Kidney epithelial cell (primary cell): Measurements from ENCODE around the gene CLIP2. TPM values are rescaled to one million over a fixed set of nuclear protein-coding genes. Genes with fewer than 3 reads are reported as not detected.

Experiments used
- DNase-seq: peaks from one replicate; pipeline ENCODE4 v3.0.0-alpha.2; 2010; ENCODE audit warnings: low read depth
- H3K27me3 ChIP-seq: 2 replicates; pipeline ENCODE4 v1.6.0; 2011; ENCODE audit warnings: low read length; ENCODE audit not compliant: control insufficient read depth, insufficient read depth
- H3K36me3 ChIP-seq: 2 replicates; pipeline ENCODE4 v1.5.1; 2011; ENCODE audit warnings: low read length; ENCODE audit not compliant: control insufficient read depth, insufficient read depth
- H3K4me3 ChIP-seq: 2 replicates; pipeline ENCODE4 v1.5.1; 2011; ENCODE audit warnings: low read depth, mild to moderate bottlenecking, control low read depth, low read length
- total RNA-seq: library from RNA; depleted of rRNA; stranded (reverse); fragments of >200 nt; gene quantifications from 2 replicates; pipeline ENCODE4 v1.2.3, GENCODE V29; 2015
- TF ChIP-seq, protein P1 (sequence below): IDR thresholded peaks from 2 replicates; pipeline ENCODE4 v1.5.1; 2011; ENCODE audit warnings: mild to moderate bottlenecking, moderate library complexity, low read length, control low read depth, inconsistent platforms; ENCODE audit not compliant: insufficient read depth, poor library complexity, severe bottlenecking

The CLIP2 gene
- total RNA-seq, 1 donor from 2014 or later: 46.3 TPM

DNA sequence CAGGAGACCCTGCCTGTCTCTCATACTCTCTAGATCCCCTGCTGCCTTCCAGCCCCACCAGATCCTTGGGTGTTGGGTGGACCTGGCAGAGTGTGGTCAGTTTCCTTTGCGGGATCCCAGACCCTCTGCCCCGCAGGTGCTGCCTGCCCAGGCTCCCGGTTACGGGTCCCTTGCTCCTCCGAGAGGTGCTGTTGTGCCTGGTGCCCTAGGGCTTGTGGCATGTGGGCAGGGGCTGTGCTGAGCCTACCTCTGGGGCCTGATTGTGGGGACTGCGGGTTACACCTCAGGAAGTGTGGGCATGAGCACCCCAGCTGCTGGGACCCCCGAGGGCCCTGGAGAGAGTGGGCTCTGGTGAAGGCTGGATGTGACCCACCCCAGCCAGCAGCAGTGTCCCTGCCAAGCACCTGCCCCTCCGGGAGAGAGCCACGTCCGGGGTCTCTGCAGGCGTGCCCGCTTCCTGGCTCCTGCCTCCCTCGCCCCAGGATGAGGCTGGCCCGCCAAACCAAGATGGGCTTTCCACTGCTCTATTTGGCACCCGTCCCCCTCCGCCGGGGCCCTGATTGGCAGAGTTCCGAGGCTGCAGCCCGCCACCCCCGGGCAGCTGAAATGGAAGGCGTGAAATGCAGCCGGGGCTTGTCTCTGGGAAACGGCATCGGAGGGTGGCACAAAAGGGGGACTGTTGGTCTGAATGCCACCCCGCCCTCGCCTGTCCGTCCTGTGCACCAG lies 17.0 kb downstream of the CLIP2 start:
- Histone ChIP-seq H3K36me3 (no peaks in the 10 kb centered on the region), H3K27me3 (no peaks in the 10 kb centered on the region), H3K4me3 (no peak overlapping the region)
- TF ChIP-seq, protein P1, sequence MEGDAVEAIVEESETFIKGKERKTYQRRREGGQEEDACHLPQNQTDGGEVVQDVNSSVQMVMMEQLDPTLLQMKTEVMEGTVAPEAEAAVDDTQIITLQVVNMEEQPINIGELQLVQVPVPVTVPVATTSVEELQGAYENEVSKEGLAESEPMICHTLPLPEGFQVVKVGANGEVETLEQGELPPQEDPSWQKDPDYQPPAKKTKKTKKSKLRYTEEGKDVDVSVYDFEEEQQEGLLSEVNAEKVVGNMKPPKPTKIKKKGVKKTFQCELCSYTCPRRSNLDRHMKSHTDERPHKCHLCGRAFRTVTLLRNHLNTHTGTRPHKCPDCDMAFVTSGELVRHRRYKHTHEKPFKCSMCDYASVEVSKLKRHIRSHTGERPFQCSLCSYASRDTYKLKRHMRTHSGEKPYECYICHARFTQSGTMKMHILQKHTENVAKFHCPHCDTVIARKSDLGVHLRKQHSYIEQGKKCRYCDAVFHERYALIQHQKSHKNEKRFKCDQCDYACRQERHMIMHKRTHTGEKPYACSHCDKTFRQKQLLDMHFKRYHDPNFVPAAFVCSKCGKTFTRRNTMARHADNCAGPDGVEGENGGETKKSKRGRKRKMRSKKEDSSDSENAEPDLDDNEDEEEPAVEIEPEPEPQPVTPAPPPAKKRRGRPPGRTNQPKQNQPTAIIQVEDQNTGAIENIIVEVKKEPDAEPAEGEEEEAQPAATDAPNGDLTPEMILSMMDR: no peak
- no peak for DNase-seq

DNA sequence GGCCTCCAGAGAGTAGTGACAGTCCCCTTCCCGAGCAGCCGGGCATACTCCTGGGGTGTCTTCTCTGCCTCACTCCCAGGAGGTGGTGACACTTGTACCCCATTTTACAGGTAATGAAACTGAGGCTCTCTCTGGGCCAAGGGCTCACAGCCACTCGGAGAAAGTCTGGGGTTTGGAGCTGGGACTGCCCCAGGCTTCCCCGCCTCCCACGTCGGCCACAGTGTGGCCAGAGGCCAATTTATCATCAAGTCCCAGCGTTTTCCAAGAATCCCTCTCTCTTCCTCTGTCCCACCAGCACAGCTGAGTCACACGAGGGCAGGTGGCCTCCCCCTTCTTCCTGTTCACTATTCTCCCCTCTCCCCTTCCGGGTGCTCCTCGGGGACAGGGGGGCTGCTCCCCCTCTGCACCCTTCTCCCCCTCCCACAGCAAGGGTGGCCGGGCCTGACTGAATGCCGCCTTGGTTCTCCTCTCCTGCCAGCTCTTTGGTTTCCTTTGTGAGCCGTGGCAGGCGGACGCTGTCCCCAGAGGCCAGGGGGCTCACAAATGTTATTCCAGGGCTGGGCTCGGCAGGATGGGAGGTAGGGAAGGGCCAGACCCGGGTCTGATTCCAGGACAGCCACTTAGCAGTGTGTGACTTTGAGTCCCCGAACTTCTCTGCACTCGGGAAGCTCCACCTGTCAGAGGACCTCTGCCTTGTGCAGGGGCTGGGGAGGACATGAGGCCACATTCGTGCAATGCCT lies 17.7 kb downstream of the CLIP2 start:
- Histone ChIP-seq H3K27me3 (no peaks in the 10 kb centered on the region), H3K36me3 (no peaks in the 10 kb centered on the region), H3K4me3 (no peak overlapping the region)
- TF ChIP-seq, protein P1: no peak
- peak; percentile 55 for DNase-seq

DNA sequence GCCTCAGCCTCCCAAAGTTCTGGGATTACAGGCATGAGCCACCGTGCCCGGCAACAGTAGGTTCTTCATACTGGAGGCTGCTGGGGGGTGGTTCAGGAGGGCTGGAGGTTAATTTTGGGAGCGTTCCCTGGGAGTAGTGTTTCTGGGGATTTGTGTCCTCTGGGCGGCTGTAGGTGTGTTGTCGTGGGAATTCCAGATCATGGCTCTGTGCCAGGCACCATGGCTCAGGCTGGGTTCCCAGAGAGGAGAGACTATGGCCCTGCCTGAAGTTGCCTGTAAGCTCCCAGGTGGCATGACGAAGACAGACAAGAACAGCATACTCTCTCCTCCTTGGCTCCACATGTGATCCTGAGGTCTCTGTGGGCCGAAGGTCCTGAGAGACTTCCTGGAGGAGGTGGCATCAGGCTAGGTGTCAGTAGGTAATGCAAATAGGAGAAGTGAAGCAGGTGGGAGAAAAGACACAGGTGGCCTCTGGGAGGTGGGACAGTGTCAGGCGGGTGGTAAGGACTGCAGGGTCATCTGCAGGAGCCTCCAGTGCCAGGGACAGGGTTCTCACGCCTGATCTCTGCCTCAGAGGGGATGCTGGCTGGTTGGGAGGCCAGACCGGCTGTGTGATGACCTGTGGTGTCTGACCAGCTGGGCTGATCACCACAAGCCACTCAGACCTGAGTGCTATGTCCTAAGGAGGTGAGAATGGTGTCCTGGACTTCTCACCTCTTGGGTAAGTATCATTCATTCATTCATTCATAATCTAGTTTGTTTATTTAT lies 18.7 kb downstream of the CLIP2 start:
- no peak for DNase-seq
- Histone ChIP-seq H3K4me3 (no peak overlapping the region), H3K27me3 (no peaks in the 10 kb centered on the region), H3K36me3 (no peaks in the 10 kb centered on the region)
- TF ChIP-seq, protein P1: no peak

DNA sequence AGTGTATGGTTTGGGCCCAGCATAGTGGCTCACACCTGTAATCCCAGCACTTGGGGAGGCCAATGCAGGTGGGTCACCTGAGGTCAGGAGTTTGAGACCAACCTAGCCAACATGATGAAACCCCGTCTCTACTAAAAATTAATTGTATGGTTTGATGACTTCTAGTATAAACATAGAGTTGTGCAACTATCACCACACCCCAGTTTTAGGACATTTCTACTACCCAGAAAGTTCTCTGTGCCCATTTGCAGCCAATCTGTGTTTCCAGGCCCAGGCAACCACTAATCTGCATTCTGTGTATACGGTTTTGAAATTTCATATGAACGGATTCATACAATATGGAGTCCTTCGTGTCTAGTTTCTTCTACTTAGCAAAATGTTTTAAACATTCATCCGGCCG lies 20.0 kb downstream of the CLIP2 start:
- no peak for DNase-seq
- no peak overlapping the region for H3K4me3 ChIP-seq
- no peaks in the 10 kb centered on the region for H3K27me3 ChIP-seq
- TF ChIP-seq, protein P1: no peak
- no peaks in the 10 kb centered on the region for H3K36me3 ChIP-seq

GRCh38 chr7:74311305-74311744 lies 22.1 kb downstream of the CLIP2 start:
- H3K27me3 ChIP-seq: no peaks in the 10 kb centered on the region
- TF ChIP-seq, protein P1: no peak
- H3K36me3 ChIP-seq: no peaks in the 10 kb centered on the region
- no peak for DNase-seq
- H3K4me3 ChIP-seq: no peak overlapping the region
